ENCODE results near the gene TCERG1. TPM values are rescaled to one million over a fixed set of nuclear protein-coding genes. Genes with fewer than 3 reads are reported as not detected.
A peak's percentile ranks its signal among the peaks of the same experiment; 100 is the strongest.

TCERG1 gene
- total RNA-seq, 1 experiment from 2014 or later: 132 TPM

DNA sequence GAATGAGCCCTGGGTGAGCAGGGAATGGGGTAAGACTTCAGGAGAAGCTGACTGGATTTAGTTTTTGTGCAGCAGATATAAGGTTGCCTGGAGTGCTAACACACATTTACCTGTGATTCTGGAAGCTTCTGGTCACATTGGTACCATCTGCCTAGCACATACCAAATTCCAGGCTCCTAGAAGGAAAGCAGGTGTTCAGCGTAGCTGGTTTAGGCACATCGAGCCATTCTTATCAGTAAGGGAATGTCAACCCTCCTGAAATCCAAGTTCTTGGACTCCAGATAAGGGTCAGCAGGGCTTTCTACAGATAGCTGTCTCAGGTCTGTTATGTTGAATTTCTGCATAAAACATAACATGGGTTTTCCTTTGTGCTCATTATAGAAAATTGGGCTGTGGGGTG lies 10.3 kb downstream of the TCERG1 start:
- DNase-seq (ENCODE audit: low spot score): no peak

DNA sequence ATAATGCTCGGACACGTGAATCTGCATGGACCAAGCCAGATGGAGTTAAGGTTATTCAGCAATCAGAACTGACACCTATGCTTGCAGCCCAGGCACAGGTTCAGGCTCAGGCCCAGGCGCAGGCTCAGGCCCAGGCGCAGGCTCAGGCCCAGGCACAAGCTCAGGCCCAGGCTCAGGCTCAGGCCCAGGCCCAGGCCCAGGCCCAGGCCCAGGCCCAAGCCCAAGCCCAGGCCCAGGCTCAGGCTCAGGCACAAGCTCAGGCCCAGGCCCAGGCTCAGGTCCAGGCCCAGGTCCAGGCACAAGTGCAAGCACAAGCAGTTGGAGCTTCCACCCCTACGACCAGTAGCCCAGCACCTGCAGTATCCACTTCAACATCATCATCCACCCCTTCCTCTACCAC lies 11.8 kb downstream of the TCERG1 start:
- DNase-seq (ENCODE audit: low spot score): no peak

DNA sequence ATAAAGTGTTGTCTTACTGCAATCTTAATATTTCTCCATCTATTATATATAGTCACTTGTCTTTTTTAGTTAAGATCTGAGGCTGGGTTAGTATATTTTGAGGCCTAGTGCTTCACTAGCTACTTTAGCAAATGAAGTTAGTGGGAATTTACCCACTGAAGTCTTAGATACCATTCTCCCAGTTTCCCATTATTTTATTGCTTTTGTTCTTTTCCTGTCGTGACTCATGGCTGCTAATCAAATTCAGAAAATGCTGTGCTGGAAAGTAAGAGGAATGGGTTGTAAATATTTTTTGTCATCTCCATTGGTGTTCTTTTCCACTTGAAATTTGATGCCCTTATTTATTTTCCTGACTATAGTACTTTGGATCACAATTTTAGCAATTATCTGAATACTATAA lies 14.2 kb downstream of the TCERG1 start:
- peak; percentile 52 for DNase-seq (ENCODE audit: low spot score)

DNA sequence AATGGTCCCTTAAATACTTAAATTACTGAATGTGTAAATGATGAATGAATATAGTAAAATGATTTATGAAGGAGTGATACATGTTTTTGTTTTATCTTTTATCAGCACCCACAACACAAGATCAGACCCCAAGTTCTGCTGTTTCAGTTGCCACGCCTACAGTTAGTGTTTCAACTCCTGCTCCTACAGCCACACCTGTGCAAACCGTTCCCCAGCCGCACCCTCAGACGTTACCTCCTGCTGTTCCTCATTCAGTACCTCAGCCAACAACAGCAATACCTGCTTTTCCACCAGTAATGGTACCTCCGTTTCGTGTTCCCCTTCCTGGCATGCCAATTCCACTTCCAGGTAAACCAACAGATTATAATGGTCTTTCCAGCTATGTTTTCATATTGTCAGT lies 16.3 kb downstream of the TCERG1 start:
- DNase-seq (ENCODE audit: low spot score): no peak

DNA sequence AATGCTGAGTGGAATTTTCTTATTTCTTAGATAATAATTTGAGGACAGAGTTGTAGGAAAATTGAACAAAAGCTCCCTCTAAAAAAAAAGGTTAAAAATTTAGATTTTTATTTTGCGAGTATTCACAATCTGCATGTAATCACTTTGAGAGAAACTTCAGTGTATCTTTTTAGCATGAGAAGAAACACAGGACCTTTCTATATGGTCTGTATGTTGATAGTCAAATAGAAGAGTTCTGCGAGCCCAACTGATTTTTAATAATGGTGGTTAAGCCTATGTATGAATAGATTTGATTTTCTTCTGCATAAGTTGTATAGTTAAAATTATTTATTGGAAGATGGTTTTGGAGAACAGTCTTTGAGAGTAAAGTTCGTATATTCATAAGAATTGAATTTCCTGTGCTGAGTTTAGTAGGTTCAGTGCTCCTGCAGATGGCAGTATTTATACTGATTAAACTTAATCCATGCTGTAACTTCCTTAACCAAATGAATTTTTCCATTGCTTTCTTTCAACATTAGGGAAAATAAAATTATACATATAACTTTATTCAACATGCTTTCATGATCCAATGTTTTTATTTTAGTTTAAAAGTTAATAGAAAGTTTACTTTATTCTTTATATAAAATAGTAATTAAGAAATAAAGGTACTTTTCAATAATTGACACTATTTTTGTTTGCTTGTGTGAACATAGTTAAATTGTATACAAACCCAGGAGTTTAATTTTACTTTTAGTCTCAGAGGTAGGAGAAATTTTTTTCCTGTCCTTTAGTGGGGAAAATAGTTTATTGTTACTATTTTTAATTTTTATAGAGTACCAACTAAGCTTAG lies 19.6 kb downstream of the TCERG1 start:
- peak; percentile 29 for DNase-seq (ENCODE audit: low spot score)

DNA sequence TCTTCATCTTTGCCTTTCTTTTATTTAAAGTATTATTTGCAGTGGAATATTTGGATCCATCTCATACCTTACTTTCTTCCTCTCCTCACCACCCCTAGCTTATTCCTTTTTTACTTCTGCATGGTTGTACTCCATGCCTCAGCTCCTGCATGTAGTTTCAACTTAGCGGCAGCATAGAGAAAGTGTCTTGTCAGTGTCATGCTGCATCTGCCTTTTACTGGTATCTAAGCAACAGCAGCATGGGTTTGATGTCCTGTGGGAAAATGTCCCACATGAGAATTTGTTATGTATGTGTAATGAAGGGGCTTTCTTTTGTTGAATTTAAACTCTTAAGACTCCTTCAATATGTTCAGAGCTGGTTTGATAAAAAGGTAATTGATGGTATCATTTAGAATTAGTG lies 20.6 kb downstream of the TCERG1 start:
- DNase-seq (ENCODE audit: low spot score): no peak

DNA sequence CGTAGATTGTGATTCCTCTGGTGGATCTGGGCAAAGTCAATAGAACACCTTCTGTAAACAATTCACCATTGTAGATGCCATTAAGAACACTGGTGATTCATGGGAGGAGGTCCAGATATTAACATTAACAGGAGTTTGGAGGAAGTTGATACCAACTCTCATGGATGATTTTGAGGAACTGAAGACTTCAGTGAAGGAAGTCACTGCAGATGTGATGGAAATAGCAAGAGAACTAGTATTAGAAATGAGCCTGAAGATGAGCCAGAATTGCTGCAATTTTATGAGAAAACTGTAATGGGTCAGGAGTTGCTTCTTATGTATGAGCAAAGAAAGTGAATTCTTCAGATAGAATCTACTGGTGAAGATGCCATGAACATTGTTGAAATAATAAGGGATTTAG lies 26.9 kb downstream of the TCERG1 start:
- DNase-seq (ENCODE audit: low spot score): no peak

DNA sequence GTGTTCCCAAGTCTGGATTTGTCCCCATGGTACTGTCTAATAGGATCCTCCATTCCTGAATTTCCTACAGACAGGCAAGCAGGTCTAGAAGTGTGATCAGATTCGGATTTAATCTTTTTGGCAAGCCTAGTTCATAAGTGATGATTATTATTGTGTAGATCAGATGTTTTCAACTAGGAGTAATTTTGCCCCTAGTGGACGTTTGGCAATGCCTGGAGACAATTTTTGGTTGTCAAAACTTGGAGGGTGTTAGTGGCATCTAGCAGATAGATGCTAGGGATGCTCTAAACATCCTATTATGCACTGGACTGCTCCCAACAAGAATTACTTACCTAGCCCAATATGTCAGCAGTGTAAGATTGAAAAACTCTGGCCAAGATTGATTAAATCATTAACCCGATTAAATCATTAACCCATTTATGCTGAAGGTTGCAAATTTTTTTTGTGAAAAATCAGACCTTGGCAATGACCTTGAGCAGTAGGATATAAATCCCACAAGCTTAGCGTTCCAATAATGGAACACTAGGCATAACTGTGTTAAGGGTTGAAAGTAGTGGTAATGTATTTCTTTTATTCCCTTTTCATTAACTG lies 28.2 kb downstream of the TCERG1 start:
- peak; percentile 8 for DNase-seq (ENCODE audit: low spot score)

DNA sequence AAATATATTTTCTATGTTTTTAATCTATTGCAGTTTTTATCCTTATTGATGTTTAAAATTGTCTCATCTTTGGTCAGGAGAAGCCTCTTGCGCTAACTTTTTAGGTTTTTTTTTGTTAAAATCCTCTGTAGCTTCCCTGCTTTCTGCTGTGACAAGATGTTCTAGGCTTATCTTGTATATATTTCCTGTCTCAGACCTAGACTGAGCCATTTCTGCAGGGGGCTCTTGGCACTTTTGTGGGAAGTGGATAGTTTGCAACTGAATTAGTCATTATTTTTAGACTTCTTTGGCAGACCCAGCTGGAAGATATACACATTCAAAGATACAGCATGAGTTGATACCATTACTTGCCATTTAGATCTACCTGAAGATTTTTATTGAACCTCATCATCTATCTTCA lies 28.8 kb downstream of the TCERG1 start:
- no peak for DNase-seq (ENCODE audit: low spot score)

DNA sequence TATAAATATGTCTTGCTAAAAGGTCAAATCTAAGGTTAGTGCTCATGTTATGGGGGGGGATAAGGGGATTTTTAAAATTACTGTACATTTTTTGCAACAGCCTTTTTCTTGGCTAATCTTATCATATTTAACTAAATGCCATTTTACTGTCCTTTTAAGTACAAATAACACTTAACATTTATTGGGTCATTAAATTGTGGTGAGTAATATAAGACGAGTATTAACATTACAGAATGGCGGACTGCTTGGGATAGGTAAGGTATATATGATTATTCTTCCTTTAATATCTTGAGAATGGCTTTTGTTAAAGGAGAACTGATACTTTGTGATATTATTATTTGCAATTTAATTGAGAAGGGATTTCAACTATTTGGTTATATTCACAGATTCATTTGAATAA lies 35.6 kb downstream of the TCERG1 start:
- DNase-seq (ENCODE audit: low spot score): no peak

DNA sequence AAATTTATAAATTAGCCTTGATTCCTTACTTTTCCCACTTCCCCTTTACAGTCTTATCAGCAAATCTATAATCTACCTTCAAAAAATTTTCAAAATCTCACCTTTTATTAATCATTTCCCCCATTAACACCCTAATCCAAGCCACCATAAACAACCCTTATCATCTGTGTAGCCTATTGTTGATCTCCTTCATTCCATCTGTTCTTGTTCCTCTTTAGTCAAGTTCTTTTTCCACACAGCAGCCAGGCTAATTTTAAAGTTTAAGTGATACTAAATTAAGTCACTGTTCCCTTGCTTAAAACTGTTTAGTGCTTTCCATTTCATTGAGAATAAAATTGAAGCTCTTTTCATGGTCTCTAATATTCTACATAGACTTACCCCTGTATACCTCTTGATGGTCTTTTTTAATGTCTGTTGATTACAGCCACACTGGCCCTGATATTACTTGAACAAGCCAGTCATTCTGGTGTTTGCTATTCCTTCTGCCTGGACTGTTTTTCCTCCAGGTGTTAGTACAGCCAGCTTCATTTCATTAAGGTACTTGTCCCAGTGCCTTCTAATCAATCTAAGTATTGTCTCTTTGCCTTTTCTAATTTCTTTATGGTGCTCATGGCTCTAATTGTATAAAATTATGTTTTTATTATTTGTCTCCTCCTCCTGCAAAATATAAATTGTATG lies 37.7 kb downstream of the TCERG1 start:
- DNase-seq (ENCODE audit: low spot score): no peak

DNA sequence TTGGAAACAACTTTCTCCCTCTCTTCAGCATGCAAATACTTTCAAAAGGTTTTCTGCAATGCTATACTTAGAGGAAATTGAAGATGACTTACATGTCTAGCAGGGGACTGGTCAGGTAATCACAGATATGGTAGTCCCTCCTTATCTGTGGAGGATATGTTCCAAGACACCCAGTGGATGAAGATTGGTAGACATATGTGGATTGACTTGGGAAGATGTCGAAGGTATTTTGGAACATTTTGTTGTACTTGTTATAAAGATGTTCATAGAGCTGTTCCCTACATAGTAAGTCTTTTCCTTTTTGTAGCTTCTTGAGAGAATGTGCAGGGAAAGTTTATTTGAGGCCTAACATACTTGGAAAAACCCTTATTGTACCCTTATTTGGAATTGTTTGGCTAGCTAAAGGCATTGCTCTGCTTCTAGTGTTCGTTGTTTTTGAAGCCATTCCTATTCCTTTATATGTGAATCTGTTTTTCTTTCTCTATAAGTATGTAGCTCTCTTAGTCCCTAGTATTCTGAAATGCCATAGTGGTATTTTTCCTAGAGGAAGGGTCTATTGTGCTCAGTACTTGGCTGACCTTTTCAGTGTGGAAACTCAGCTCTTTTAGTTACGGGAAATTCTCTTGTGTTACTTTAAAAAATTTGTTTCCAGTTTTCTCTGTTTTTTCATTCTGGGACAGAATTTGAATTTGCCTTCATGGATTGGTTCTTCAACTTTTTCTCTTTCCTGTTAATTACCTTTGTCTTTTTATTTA lies 43.1 kb downstream of the TCERG1 start:
- no peak for DNase-seq (ENCODE audit: low spot score)

DNA sequence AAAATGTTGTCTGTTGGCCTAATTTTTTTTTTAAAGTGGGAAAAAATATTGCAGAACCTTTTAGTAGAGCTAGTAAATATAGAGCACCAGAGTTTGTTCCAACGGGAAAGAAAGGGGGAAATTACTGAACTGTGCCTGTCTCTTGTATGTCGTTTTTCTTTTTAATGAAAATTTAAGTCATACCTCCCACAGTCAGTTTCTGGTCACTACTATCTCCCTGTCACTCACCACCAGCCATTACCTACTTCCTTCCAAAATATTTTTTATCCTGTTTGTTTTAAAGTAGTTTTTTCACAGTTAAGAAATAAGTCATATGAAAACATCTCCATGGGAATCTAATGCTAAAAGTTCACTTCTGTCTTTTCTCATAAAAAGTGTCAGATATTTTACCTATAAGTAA lies 47.5 kb downstream of the TCERG1 start:
- no peak for DNase-seq (ENCODE audit: low spot score)

DNA sequence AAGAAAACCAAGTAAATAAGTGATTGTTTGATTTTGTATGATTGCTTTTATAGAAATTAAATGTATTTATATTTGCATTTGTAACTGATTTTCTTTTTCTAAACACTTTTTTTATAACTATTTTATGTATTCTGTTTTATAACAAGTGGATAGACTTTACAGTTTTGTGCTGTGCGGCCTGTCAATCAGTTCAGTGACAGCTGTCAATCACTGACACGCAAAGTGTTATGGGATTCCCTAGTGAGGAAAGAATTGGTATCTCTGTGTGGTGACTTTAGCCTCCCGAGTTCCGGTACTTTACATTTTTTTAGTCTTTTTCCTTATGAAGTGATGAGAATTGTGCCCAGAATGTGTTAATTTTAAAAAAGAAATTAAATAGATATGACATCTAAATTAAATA lies 52.5 kb downstream of the TCERG1 start:
- DNase-seq (ENCODE audit: low spot score): no peak

DNA sequence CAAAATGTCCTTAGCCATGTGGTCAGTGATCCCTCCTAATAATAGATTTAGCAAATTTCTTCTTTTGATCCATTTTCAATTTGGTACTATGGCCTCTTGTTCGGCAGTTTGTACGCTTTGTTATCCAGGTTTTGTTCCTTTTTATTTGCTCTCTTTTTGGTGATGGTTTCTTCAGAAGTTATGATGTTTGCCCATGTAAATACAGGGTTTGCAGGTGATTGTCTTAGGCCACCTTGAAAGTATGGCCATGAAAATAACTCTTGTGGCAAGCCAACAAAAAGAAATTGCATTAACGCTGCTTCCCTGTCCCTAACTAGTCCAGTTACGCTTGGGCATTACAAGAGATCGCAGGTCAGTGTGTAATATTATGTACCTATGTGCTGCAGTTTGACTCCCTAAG lies 60.3 kb downstream of the TCERG1 start:
- DNase-seq (ENCODE audit: low spot score): no peak

DNA sequence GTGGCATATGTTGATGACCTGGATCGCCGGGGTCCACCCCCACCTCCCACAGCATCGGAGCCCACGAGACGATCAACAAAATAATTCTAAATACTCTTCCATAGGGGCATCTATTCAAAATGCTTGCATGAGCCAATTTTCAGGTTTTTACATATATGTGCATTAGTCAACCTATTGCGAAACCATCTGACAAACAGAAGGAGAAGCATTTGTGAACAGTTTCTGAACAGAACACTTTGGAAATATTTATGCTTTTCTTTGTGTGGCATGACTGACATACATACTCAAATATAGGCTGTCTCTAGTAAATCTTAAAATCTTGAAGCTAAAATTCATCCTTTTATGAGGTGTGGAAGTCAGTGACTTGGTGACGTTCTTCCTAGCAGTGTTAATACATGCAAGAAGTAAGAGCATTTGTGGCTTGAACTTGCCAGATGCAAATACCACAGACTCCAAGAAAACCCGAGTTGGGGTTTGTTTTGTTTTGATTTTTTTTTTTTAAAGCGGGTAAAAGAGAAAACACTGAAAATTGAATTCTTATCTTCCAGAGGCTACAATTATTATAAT lies 63.5 kb downstream of the TCERG1 start:
- DNase-seq (ENCODE audit: low spot score): no peak

DNA sequence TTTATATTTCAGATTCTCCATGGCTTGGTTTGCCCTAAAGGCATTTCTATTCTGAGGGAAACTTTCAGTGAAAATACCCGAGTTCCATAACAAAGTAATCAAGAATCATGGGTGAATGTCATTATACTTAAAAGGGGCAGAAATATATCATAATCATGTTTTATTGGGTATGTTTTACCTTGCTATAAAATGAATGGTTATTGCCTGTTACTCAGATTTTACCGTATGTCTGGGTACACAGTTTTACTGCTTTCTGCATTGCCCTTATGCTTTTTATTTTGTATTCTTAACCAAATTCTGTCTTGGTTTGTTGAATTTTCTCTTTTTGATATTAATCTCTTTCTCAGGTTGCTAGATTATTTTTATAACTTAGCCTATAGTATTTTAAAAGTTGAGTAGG lies 66.3 kb downstream of the TCERG1 start:
- no peak for DNase-seq (ENCODE audit: low spot score)

DNA sequence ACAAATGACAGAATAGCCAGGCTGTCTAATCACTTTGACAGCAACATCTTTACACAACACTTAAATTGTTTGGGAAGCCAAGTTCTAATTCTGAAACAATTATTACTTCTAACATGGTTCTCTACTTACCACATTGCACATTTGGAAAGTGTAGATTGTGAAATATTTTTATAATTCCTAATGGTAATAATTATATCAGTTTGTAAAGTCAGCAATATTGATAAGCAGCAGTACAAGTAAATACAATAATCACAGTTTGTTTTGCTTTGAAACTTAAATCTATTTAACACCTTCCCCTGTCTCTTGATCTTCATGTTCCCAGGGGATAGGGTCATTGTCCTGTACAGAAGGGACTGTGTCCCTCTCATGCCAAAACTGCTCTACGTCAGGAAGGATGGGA lies 67.4 kb downstream of the TCERG1 start:
- no peak for DNase-seq (ENCODE audit: low spot score)

DNA sequence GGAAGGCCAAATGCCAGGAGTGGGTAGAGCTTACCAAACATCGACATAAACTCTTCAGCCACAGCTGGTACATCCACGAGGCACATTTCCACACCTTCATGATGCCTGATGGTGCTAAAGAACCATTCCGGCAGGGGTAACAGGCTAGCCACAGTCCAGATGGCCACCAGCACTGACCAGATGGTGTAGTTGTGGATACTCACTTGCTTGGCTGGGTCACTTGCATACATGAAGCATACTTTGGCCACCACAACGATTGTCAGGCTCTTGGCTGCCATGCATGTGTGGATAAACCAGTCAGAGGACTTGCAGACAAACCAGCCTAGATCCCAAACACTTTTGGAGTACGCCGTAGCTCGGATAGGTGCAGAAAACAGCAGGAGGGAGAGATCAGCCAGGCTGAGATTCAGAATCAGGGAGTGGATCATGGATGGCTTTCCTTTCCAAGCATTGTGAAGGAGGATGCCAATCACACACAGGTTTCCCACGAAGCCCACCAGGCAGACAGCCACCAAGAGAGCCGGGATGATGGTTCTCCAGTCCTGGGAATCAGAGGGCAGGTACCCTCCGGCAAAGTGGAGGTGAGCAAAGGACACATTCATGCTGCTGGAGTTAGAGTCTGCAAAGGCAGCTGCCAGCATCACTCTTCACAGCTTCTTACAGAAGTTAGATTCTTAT lies 68.5 kb downstream of the TCERG1 start:
- no peak for DNase-seq (ENCODE audit: low spot score)

DNA sequence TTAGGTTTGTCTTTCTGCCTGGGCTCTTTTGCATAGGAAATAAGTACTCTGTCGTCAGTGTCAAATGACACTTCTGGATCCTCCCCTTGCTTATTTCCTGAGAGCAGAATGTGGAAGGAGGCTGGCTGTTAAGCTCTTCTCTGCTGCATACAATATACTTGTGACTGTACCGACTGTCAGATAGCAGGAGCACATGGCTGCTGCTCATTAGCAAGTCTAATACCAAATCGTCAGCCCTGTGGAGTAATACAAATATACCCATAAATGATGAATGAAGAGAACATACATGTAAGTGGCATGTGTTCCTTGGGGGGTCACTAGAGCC lies 69.0 kb downstream of the TCERG1 start, which contains the start of gene GPR151:
GPR151 (minus strand) TSS at position 40 of the 325 bp plus-strand sequence. CDS start 77 bp downstream, outside the sequence.
- no peak for DNase-seq (ENCODE audit: low spot score)

DNA sequence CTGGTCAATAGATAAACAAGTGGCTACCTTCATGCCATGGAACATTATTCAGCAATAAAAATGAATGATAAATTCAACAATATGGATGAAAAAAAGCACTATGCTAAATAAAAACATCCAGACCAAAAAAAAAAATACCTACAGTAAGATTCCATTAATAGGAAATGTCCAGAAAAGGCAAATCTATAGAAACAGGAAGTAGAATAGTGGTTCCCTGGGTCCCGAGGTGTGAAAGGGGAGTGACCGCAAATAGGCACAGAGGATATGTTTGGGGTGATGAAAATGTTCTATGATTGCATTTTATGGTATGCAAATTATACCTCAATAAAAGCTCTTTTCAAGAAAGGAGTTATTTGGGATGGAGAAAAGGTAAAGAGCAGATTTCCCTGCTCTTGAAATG lies 72.4 kb downstream of the TCERG1 start:
- no peak for DNase-seq (ENCODE audit: low spot score)
